ENCODE measurements around the gene GJA3.
A peak's percentile ranks its signal among the peaks of the same experiment; 100 is the strongest.

Gene GJA3

GRCh38 chr13:20127562-20128458 lies 33.0 kb downstream of the GJA3 start:
- no peak for DNase-seq

GRCh38 chr13:20127262-20127561 lies 33.6 kb downstream of the GJA3 start:
- no peak for DNase-seq

- no peak for DNase-seq
These were observed 34.2 kb downstream of the GJA3 start for GRCh38 chr13:20126541-20127261.

GRCh38 chr13:20125783-20126165 lies 35.1 kb downstream of the GJA3 start:
- no peak for DNase-seq

- no peak for DNase-seq
These were observed 35.6 kb downstream of the GJA3 start for GRCh38 chr13:20125129-20125782.

GRCh38 chr13:20124303-20124702 lies 36.5 kb downstream of the GJA3 start:
- DNase-seq = no peak

GRCh38 chr13:20121159-20121525 lies 39.7 kb downstream of the GJA3 start:
- DNase-seq = no peak

GRCh38 chr13:20119960-20120359 lies 40.9 kb downstream of the GJA3 start:
- DNase-seq = no peak

- peak; percentile 43 for DNase-seq
These were observed 42.3 kb downstream of the GJA3 start for GRCh38 chr13:20118268-20119140.

GRCh38 chr13:20116213-20116612 lies 44.6 kb downstream of the GJA3 start:
- DNase-seq = no peak

- DNase-seq = no peak
These were observed 46.7 kb downstream of the GJA3 start for GRCh38 chr13:20114066-20114610.

GRCh38 chr13:20109037-20109436 lies 51.8 kb downstream of the GJA3 start:
- DNase-seq = no peak

GRCh38 chr13:20106742-20107141 lies 54.1 kb downstream of the GJA3 start:
- no peak for DNase-seq

- no peak for DNase-seq
These were observed 55.6 kb downstream of the GJA3 start for GRCh38 chr13:20105161-20105689.

- DNase-seq = no peak
These were observed 58.2 kb downstream of the GJA3 start for GRCh38 chr13:20102525-20103180.

- no peak for DNase-seq
These were observed 59.2 kb downstream of the GJA3 start for GRCh38 chr13:20101467-20102316.

GRCh38 chr13:20099319-20099718 lies 61.5 kb downstream of the GJA3 start:
- no peak for DNase-seq

- DNase-seq = no peak
These were observed 66.9 kb downstream of the GJA3 start for GRCh38 chr13:20093951-20094350.

GRCh38 chr13:20090349-20090748 lies 70.5 kb downstream of the GJA3 start:
- no peak for DNase-seq
